Thyroid gland (tissue), 4 donors: ENCODE measurements around the gene CHST10.
"Not testable (repeated sequence)": the region's sequence is repeated elsewhere in the genome, so short reads cannot be mapped to it uniquely, and the experiment has no call there.

ENCODE experiments used
- POLR2A ChIP-seq, 2 donors: fragments of 450-650 bp; IDR thresholded peaks; one replicate each; pipeline ENCODE4 v1.6.1; 2017; ENCODE audit warnings: antibody characterized with exemption in 2 of 2, mild to moderate bottlenecking in 2 of 2, moderate library complexity in 1 of 2
- TF ChIP-seq, protein P1 (sequence below), 6 experiments: fragments of 200-600 bp in 3 of 6; fragments of 450-650 bp in 3 of 6; sonication (generic) in 3 of 6; IDR thresholded peaks; one replicate each; pipeline ENCODE4 v1.5.1; 2016 to 2019; ENCODE audit warnings: antibody characterized with exemption in 6 of 6, mild to moderate bottlenecking in 2 of 6, inconsistent platforms in 1 of 6, moderate library complexity in 1 of 6

DNA sequence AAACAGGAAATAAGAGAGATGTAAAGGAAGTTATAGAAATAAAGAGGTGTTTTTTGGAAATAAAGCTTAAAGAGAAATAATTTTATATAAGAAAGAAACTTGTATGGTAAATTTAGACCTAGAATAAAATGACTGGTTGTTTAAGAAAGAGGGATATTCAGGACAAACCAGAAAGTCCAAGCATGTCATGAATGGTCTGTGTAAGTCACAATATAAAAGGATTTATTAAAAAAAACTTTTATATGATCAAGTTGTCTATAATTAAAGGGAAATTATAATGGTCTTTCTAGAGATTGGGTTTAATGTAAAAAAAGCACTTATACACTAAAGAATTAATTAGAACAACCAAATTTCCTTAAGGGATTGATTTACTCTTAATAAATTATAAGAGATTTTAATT lies 38.9 kb upstream of the CHST10 start:
- not testable (repeated sequence) for TF ChIP-seq POLR2A (IDR thresholded peaks at IDR 0.05)
- TF ChIP-seq, protein P1, sequence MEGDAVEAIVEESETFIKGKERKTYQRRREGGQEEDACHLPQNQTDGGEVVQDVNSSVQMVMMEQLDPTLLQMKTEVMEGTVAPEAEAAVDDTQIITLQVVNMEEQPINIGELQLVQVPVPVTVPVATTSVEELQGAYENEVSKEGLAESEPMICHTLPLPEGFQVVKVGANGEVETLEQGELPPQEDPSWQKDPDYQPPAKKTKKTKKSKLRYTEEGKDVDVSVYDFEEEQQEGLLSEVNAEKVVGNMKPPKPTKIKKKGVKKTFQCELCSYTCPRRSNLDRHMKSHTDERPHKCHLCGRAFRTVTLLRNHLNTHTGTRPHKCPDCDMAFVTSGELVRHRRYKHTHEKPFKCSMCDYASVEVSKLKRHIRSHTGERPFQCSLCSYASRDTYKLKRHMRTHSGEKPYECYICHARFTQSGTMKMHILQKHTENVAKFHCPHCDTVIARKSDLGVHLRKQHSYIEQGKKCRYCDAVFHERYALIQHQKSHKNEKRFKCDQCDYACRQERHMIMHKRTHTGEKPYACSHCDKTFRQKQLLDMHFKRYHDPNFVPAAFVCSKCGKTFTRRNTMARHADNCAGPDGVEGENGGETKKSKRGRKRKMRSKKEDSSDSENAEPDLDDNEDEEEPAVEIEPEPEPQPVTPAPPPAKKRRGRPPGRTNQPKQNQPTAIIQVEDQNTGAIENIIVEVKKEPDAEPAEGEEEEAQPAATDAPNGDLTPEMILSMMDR (IDR thresholded peaks at IDR 0.05): not testable (repeated sequence)
